ENCODE results near the gene EHBP1L1.

The EHBP1L1 gene

GRCh38 chr11:65606876-65607613 is 31.2 kb downstream of the EHBP1L1 start:
- peak; percentile 22 for DNase-seq (ENCODE audit: low spot score)
- TF ChIP-seq CTCF (IDR thresholded peaks at IDR 0.05; ENCODE audit: extremely low read depth, missing control alignments): no peak

- TF ChIP-seq CTCF (IDR thresholded peaks at IDR 0.05; ENCODE audit: extremely low read depth, missing control alignments): no peak
- DNase-seq (ENCODE audit: low spot score): peak; percentile 26
These were observed 32.0 kb downstream of the EHBP1L1 start for GRCh38 chr11:65607614-65608426.

GRCh38 chr11:65609229-65609628 is 33.4 kb downstream of the EHBP1L1 start:
- TF ChIP-seq CTCF (IDR thresholded peaks at IDR 0.05; ENCODE audit: extremely low read depth, missing control alignments): no peak
- no peak for DNase-seq (ENCODE audit: low spot score)

- TF ChIP-seq CTCF (IDR thresholded peaks at IDR 0.05; ENCODE audit: extremely low read depth, missing control alignments): no peak
- DNase-seq (ENCODE audit: low spot score): no peak
These were observed 33.8 kb downstream of the EHBP1L1 start for GRCh38 chr11:65609665-65610064.

- no peak for DNase-seq (ENCODE audit: low spot score)
- no peak for TF ChIP-seq CTCF (IDR thresholded peaks at IDR 0.05; ENCODE audit: extremely low read depth, missing control alignments)
These were observed 34.6 kb downstream of the EHBP1L1 start for GRCh38 chr11:65610404-65610803.

GRCh38 chr11:65611028-65611757 is 35.3 kb downstream of the EHBP1L1 start:
- DNase-seq (ENCODE audit: low spot score): no peak
- TF ChIP-seq CTCF (IDR thresholded peaks at IDR 0.05; ENCODE audit: extremely low read depth, missing control alignments): no peak
